Left lobe of liver (tissue), 2 donors: Measurements from ENCODE around the gene RIOX2. TPM values are rescaled to one million over a fixed set of nuclear protein-coding genes. Genes with fewer than 3 reads are reported as not detected.

ENCODE experiments used
- ATAC-seq: fragments of 200-7000 bp; cut with Tn5 transposase; one replicate; pipeline ENCODE4 v1.9.1; 2020; ENCODE audit warnings: mild to moderate bottlenecking, moderate library complexity
- DNase-seq: peaks from one replicate; pipeline ENCODE4 v3.0.0-alpha.2; 2020; ENCODE audit warnings: low spot score
- total RNA-seq: library from RNA; stranded (reverse); gene quantifications from one replicate; pipeline ENCODE4 v1.2.1, GENCODE V29; 2021
- donor health status: DM: no; HTN: no; CAD: no; lungs with moderate emphysema.
- donor health status: DM: no; HTN: yes; CAD: no.

Gene RIOX2
- total RNA-seq, 1 donor from 2014 or later = 10.1 TPM

- no peak for DNase-seq
- ATAC-seq = no peak
Measured at GRCh38 chr3:97990624-97991292, 18.5 kb upstream of the RIOX2 start.

GRCh38 chr3:97988784-97989568, 16.7 kb upstream of the RIOX2 start:
- ATAC-seq (no peak), DNase-seq (no peak)

- no peak for ATAC-seq
- no peak for DNase-seq
Measured at GRCh38 chr3:97987306-97987705, 15.1 kb upstream of the RIOX2 start.

- ATAC-seq (no peak), DNase-seq (no peak)
Measured at GRCh38 chr3:97983933-97984491, 11.8 kb upstream of the RIOX2 start.

- peak; percentile 21 for ATAC-seq
- DNase-seq = no peak
Measured at GRCh38 chr3:97981886-97982285, 9.7 kb upstream of the RIOX2 start.

- no peak for ATAC-seq
- no peak for DNase-seq
Measured at GRCh38 chr3:97979610-97980009, 7.4 kb upstream of the RIOX2 start.

GRCh38 chr3:97975466-97975865, 3.2 kb upstream of the RIOX2 start:
- ATAC-seq (no peak), DNase-seq (no peak)

GRCh38 chr3:97974996-97975395, 2.8 kb upstream of the RIOX2 start:
- DNase-seq (no peak), ATAC-seq (no peak)

GRCh38 chr3:97972976-97973375, 745 bp upstream of the RIOX2 start:
- no peak for ATAC-seq
- DNase-seq = no peak

GRCh38 chr3:97970956-97971620, 1.1 kb downstream of the RIOX2 start:
- DNase-seq = no peak
- no peak for ATAC-seq

GRCh38 chr3:97970156-97970555, 2.1 kb downstream of the RIOX2 start:
- DNase-seq = no peak
- ATAC-seq = no peak

GRCh38 chr3:97969541-97969940, 2.7 kb downstream of the RIOX2 start:
- DNase-seq (no peak), ATAC-seq (no peak)

- ATAC-seq = no peak
Measured at GRCh38 chr3:97968376-97968775, 3.9 kb downstream of the RIOX2 start.

GRCh38 chr3:97967966-97968365, 4.3 kb downstream of the RIOX2 start:
- DNase-seq (no peak), ATAC-seq (peak; percentile 45)

More at GRCh38 chr3:97968376-97968775, 3.9 kb downstream of the RIOX2 start:
- DNase-seq = no peak

- peak; percentile 50 for ATAC-seq
- DNase-seq = no peak
Measured at GRCh38 chr3:97960993-97961766, 11.1 kb downstream of the RIOX2 start.

- no peak for DNase-seq
Measured at GRCh38 chr3:97960551-97960950, 11.7 kb downstream of the RIOX2 start.

GRCh38 chr3:97959872-97960271, 12.4 kb downstream of the RIOX2 start:
- ATAC-seq (no peak), DNase-seq (no peak)

More at GRCh38 chr3:97960551-97960950, 11.7 kb downstream of the RIOX2 start:
- no peak for ATAC-seq

GRCh38 chr3:97958796-97959195, 13.4 kb downstream of the RIOX2 start:
- no peak for ATAC-seq
- DNase-seq = no peak

- DNase-seq (no peak), ATAC-seq (no peak)
Measured at GRCh38 chr3:97958396-97958795, 13.8 kb downstream of the RIOX2 start.

- DNase-seq = peak; percentile 50
- peak; percentile 80 for ATAC-seq
Measured at GRCh38 chr3:97957617-97958311, 14.5 kb downstream of the RIOX2 start.
